ENCODE data around the gene HNRNPA1.
A peak's percentile ranks its signal among the peaks of the same experiment; 100 is the strongest.

HNRNPA1 gene

GRCh38 chr12:54279632-54280467 lies 676 bp upstream of the HNRNPA1 start, which contains the start of gene CBX5 (continued):
- TF ChIP-seq ZFP37 (tag by site-specific recombination; IDR thresholded peaks at IDR 0.05) (peak; percentile 90), FEZF1 (tag by site-specific recombination; IDR thresholded peaks at IDR 0.05) (peak; percentile 19; the same call in 1 of the 2 replicates), IKZF3 (tag by site-specific recombination; IDR thresholded peaks at IDR 0.05) (peak; percentile 97), ZNF600 (tag by site-specific recombination; IDR thresholded peaks at IDR 0.05) (peak; percentile 97), ZNF449 (tag by site-specific recombination; IDR thresholded peaks at IDR 0.05) (peak; percentile 98), ZNF423 (tag by site-specific recombination; IDR thresholded peaks at IDR 0.05) (no peak), EGR2 (tag by site-specific recombination; IDR thresholded peaks at IDR 0.05; ENCODE audit: low read depth) (peak; percentile 55; the same call in 1 of the 2 replicates), ZNF843 (tag by site-specific recombination; IDR thresholded peaks at IDR 0.05) (no peak), ZEB2 (tag by site-specific recombination; IDR thresholded peaks at IDR 0.05) (peak; percentile 69), TRIM28 (IDR thresholded peaks at IDR 0.05; ENCODE audit: borderline replicate concordance, low read length) (0 out of 2 replicates have a peak, but pooled peaks have one; percentile 60), ZNF514 (tag by site-specific recombination; IDR thresholded peaks at IDR 0.05) (no peak), ZBTB20 (tag by site-specific recombination; IDR thresholded peaks at IDR 0.05) (peak; percentile 86; the same call in 1 of the 2 replicates), INSM2 (tag by site-specific recombination; IDR thresholded peaks at IDR 0.05) (peak; percentile 99), ZBTB7A (tag by site-specific recombination; IDR thresholded peaks at IDR 0.05; ENCODE audit: low read depth) (0 out of 2 replicates have a peak, but pooled peaks have one; percentile 23), ZSCAN30 (tag by site-specific recombination; IDR thresholded peaks at IDR 0.05) (peak; percentile 87), ZSCAN16 (tag by site-specific recombination; IDR thresholded peaks at IDR 0.05) (0 out of 2 replicates have a peak, but pooled peaks have one; percentile 33), KLF8 (tag by site-specific recombination; IDR thresholded peaks at IDR 0.05) (peak; percentile 82), ATF2 (tag by site-specific recombination; IDR thresholded peaks at IDR 0.05; ENCODE audit: low read depth) (no peak), SP3 (tag by site-specific recombination; IDR thresholded peaks at IDR 0.05) (peak; percentile 79), ZNF692 (tag by site-specific recombination; IDR thresholded peaks at IDR 0.05) (peak; percentile 58), PRDM10 (tag by site-specific recombination; IDR thresholded peaks at IDR 0.05) (peak; percentile 88), ZNF335 (tag by site-specific recombination; conservative IDR thresholded peaks at IDR 0.05) (peak; percentile 99), ZXDB (tag by site-specific recombination; IDR thresholded peaks at IDR 0.05) (peak; percentile 93), BCL11B (tag by site-specific recombination; IDR thresholded peaks at IDR 0.05; ENCODE audit: low read depth) (0 out of 2 replicates have a peak, but pooled peaks have one; percentile 41)

Measured in HEK293 (cell line).